ENCODE results near the gene DNAJC16. TPM values are rescaled to one million over a fixed set of nuclear protein-coding genes. Genes with fewer than 3 reads are reported as not detected.
"Not testable (repeated sequence)": the region's sequence is repeated elsewhere in the genome, so short reads cannot be mapped to it uniquely, and the experiment has no call there.

DNAJC16 gene
- total RNA-seq, 1 donor from 2014 or later, result 35.9 TPM

DNA sequence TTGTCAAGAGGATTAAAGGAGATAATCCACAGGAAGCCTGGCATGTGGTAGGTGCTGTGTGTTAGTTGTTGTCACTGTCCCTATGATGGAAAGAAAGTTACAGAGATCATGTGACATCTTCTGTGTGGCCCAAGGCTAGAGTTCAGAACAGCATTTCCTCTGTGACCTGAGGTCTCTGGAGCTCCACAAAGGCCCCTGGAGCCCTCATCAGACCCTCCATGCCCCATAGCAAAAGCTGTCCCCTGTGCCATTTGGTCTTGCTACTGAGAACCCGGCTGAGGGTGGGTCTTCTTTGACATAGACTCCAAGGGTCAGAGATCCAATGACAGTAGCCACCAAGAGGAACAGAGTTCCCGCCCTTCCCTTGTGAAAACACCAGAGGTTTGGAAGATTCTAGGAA is 42.7 kb upstream of the DNAJC16 start:
- no peaks in the 10 kb centered on the region for H3K4me1 Mint-ChIP-seq
- no peak overlapping the region for H3K27ac Mint-ChIP-seq
- POLR2A ChIA-PET, result no interaction called here
- no peak overlapping the region for H3K4me3 Mint-ChIP-seq
- ATAC-seq (ENCODE audit: low read depth), result no peak
- TF ChIP-seq, protein P1, sequence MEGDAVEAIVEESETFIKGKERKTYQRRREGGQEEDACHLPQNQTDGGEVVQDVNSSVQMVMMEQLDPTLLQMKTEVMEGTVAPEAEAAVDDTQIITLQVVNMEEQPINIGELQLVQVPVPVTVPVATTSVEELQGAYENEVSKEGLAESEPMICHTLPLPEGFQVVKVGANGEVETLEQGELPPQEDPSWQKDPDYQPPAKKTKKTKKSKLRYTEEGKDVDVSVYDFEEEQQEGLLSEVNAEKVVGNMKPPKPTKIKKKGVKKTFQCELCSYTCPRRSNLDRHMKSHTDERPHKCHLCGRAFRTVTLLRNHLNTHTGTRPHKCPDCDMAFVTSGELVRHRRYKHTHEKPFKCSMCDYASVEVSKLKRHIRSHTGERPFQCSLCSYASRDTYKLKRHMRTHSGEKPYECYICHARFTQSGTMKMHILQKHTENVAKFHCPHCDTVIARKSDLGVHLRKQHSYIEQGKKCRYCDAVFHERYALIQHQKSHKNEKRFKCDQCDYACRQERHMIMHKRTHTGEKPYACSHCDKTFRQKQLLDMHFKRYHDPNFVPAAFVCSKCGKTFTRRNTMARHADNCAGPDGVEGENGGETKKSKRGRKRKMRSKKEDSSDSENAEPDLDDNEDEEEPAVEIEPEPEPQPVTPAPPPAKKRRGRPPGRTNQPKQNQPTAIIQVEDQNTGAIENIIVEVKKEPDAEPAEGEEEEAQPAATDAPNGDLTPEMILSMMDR (IDR thresholded peaks at IDR 0.05), result no peak
- no peaks in the 10 kb centered on the region for H3K9me3 Mint-ChIP-seq
- CTCF ChIA-PET, result no interaction called here
- no peaks in the 10 kb centered on the region for H3K27me3 Mint-ChIP-seq
- DNase-seq, result no peak
- peaks cover 25% of the 10 kb centered on the region for H3K36me3 Mint-ChIP-seq (ENCODE audit: low read depth)
- intact Hi-C loops (cut with micrococcal nuclease), result no loop called here

DNA sequence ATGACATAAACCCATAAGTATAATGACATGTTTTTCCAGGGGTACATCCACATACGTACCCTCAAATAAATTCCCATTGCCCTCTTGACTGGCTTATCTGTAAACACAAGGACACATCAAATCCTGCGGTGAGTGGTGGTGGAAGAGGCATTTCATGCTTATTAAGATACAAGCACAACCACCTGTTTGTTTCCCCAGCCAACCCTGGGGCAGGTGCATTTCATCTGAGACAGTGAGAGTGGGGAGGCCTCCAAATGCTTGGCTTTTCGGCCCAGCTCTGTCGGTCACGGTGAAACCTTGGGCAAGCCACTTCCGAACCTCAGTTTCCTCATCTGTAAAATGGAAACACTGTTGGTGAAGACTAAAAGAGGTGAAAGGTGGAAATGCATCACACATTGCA is 42.2 kb upstream of the DNAJC16 start:
- H3K4me1 Mint-ChIP-seq; H3K27me3 Mint-ChIP-seq; H3K27ac Mint-ChIP-seq; CTCF ChIA-PET; H3K9me3 Mint-ChIP-seq; intact Hi-C loops (cut with micrococcal nuclease); POLR2A ChIA-PET; DNase-seq; H3K4me3 Mint-ChIP-seq; ATAC-seq (ENCODE audit: low read depth): not testable (repeated sequence)
- peaks cover 28% of the 10 kb centered on the region for H3K36me3 Mint-ChIP-seq (ENCODE audit: low read depth)

DNA sequence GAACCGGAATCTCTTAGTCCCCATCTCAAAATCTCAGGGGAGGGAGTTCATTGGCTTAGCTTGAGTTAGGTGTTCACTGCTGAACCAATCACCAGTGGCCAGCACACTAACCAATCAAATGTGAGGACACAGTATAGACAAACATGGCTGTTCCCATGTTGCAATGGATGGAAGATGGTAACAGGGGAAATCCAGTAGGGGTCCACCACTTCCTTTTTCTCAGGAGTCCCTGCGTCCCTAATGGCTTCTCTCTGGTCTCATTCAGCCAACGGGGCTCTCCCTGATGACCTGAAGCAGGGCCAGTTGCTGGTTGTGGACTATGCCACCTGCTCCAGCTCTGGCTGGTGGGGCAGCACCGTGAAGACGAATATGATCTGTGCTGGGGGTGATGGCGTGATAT is 41.0 kb upstream of the DNAJC16 start:
- intact Hi-C loops (cut with micrococcal nuclease), result no loop called here
- ChIA-PET POLR2A (no interaction called here), CTCF (no interaction called here)
- Mint-ChIP-seq H3K27me3 (no peaks in the 10 kb centered on the region), H3K4me3 (no peak overlapping the region), H3K9me3 (no peaks in the 10 kb centered on the region), H3K4me1 (no peaks in the 10 kb centered on the region), H3K36me3 (ENCODE audit: low read depth) (peaks cover 33% of the 10 kb centered on the region), H3K27ac (no peak overlapping the region)
- TF ChIP-seq, protein P1 (IDR thresholded peaks at IDR 0.05), result no peak
- no peak for ATAC-seq (ENCODE audit: low read depth)
- no peak for DNase-seq

DNA sequence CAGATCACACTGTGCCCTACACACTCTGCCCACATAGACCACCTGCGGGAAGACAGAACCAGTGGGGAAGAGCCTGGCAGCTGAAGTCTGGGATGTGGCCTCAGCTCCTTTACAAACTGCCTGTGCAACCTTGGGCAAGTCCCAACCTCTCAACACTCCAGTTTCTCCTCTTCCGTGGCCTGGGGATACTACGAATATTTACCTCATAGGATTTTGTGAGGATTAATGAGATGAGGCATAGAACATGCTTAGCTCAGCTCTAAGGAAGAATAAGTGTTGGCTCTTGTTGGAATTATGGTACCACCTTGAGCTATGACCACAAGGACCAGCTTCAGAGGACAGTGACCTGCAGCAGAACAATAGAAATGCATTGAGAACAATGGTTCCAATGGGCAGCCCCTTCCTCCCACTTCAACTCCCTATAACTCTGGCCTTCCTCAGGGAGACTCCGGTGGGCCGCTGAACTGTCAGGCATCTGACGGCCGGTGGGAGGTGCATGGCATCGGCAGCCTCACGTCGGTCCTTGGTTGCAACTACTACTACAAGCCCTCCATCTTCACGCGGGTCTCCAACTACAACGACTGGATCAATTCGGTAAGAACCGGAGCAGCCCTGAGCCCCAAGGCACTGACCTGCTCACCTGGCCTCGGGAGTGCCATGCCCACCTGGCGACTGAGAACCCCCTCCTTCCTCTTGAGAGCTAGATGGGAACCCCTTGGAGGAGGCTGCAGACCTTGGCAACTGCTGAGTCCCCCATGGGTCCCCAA is 39.6 kb upstream of the DNAJC16 start:
- CTCF ChIA-PET; DNase-seq; H3K4me1 Mint-ChIP-seq; ATAC-seq (ENCODE audit: low read depth); POLR2A ChIA-PET; H3K27me3 Mint-ChIP-seq; H3K4me3 Mint-ChIP-seq; H3K27ac Mint-ChIP-seq; H3K9me3 Mint-ChIP-seq; intact Hi-C loops (cut with micrococcal nuclease): not testable (repeated sequence)
- H3K36me3 Mint-ChIP-seq (ENCODE audit: low read depth), result peaks cover 40% of the 10 kb centered on the region

DNA sequence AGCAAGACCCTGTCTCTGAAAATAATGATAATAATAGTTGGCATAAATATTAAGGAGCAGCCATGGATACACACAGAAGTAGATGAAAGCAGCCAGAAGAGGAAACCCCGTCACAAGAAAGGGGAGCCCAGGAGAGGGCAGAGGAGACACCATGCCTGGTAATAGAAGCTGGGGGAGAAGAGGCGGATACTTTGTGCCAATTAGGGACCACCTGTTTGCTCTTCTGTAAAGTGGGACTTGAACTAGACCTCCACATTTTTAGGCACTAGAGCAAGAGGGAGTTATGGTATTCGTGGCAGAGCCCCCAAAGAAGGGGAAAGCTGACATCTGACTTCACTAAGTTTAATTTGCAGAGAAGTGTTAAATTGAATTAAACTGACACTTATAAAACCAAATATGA is 38.3 kb upstream of the DNAJC16 start:
- H3K4me3 Mint-ChIP-seq, result no peak overlapping the region
- H3K27ac Mint-ChIP-seq, result no peak overlapping the region
- intact Hi-C loops (cut with micrococcal nuclease), result no loop called here
- H3K27me3 Mint-ChIP-seq, result no peaks in the 10 kb centered on the region
- H3K4me1 Mint-ChIP-seq, result no peaks in the 10 kb centered on the region
- ChIA-PET CTCF (no interaction called here), POLR2A (no interaction called here)
- DNase-seq (no peak), ATAC-seq (ENCODE audit: low read depth) (no peak)
- no peaks in the 10 kb centered on the region for H3K9me3 Mint-ChIP-seq
- H3K36me3 Mint-ChIP-seq (ENCODE audit: low read depth), result peaks cover 52% of the 10 kb centered on the region
- TF ChIP-seq, protein P1 (IDR thresholded peaks at IDR 0.05), result no peak

DNA sequence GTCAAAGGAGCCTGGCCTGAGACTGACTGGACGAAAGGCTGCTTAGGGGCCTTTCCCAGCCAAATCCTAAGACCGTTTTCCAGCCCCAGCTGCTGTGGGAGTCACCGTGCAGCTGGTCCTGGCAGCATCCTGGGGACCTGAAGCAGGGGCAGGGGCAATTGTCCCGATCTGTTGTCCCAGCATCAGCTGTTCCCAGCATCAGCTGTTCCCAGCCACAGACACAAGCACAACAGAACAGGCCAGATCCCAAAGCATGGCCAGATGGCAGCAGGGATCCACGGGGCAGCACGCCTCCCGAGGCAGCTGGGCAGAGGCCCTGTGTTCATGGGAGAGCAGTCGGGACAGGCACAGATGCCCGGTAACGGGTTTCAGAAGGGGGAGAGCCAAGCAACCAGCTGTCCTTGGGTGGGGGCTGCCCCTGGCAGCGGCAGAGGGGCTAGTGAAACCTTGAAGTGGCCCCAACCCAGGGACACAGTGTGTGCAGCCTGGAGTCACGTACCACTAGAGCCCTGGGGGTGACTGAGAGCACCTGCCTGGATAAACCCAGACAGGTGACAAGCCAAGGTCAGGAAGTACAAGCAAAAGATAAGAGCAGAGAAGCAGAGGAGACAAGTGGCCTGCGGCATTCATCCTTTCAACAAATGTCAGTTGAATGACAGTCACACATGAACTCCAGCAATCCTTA is 37.5 kb upstream of the DNAJC16 start:
- H3K4me1 Mint-ChIP-seq, result no peaks in the 10 kb centered on the region
- H3K9me3 Mint-ChIP-seq, result no peaks in the 10 kb centered on the region
- TF ChIP-seq, protein P1 (IDR thresholded peaks at IDR 0.05), result no peak
- no peak for DNase-seq
- no peak for ATAC-seq (ENCODE audit: low read depth)
- peaks cover 59% of the 10 kb centered on the region for H3K36me3 Mint-ChIP-seq (ENCODE audit: low read depth)
- intact Hi-C loops (cut with micrococcal nuclease), result no loop called here
- H3K27me3 Mint-ChIP-seq, result no peaks in the 10 kb centered on the region
- POLR2A ChIA-PET, result no interaction called here
- no peak overlapping the region for H3K27ac Mint-ChIP-seq
- H3K4me3 Mint-ChIP-seq, result no peak overlapping the region
- CTCF ChIA-PET, result no interaction called here

DNA sequence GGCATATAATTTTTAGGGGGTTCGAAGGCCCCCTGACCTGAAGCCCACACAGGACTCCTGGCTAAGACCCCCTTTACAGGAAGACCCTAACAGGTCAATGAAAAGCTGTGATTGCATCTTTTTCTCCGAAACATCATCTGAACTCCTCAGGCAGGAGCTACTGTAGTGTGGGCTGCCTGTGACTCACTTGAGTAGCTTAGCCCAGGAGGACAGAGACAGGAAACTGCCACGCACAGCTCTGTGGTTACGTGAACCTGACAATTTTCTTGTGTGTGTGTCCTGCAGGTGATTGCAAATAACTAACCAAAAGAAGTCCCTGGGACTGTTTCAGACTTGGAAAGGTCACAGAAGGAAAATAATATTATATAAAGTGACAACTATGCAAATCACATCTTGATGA is 35.6 kb upstream of the DNAJC16 start:
- H3K9me3 Mint-ChIP-seq; CTCF ChIA-PET; intact Hi-C loops (cut with micrococcal nuclease); H3K27me3 Mint-ChIP-seq; POLR2A ChIA-PET; H3K4me1 Mint-ChIP-seq; H3K27ac Mint-ChIP-seq; DNase-seq; H3K4me3 Mint-ChIP-seq; ATAC-seq (ENCODE audit: low read depth): not testable (repeated sequence)
- peaks cover 66% of the 10 kb centered on the region for H3K36me3 Mint-ChIP-seq (ENCODE audit: low read depth)

Data from activated B cell treated with CpG ODN at 0.5 μM for 24 hours (primary cell).